Activated CD8-positive, alpha-beta memory T cell treated with anti-CD3 and anti-CD28 coated beads, Interleukin-2, amount 50 U/mL, for 24 hours (primary cell): ENCODE results near the gene ALG14.

Source experiments
- DNase-seq: peaks from one replicate; pipeline ENCODE4 v3.0.0-alpha.2; 2020; ENCODE audit errors: extremely low read depth

The ALG14 gene

GRCh38 chr1:94928293-94928939, 144.3 kb downstream of the ALG14 start:
- no peak for DNase-seq

DNA sequence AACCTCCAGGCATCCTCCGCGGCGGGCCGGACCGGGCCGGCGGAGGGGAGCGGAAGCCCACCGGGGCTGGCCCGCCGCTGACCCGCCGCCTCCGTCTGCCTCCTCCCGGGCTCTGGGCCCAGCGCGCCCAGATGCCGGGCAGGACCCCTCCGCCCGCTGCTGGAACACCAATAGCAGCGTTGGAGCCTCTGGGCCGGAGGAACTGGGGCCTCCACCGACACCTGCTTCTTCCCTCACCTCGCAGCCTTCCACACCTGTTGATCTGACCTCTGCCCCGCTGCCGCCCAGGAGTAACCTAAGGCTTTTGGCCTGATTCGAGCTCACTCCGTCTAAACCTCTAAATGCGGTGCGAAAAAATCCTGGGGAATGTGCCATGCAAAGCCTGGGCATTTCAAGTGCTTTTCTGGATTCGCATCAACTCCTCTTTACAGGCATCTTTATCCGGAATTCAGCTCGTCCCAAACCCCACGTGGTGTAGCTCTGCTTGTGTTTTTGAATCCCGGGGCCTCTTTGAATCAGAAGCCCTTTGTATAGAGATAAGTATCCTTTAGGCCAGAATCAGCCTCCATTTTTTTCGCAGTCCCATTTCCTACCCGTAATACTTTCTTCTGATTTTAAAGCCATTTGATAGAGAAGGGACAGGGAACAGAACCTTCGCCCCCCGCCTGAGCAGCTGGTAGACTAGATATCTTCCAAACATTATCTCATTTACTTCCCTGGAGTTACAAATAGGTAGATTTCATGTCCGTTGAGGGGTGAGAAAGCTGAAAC, 145.2 kb downstream of the ALG14 start:
- no peak for DNase-seq

DNA sequence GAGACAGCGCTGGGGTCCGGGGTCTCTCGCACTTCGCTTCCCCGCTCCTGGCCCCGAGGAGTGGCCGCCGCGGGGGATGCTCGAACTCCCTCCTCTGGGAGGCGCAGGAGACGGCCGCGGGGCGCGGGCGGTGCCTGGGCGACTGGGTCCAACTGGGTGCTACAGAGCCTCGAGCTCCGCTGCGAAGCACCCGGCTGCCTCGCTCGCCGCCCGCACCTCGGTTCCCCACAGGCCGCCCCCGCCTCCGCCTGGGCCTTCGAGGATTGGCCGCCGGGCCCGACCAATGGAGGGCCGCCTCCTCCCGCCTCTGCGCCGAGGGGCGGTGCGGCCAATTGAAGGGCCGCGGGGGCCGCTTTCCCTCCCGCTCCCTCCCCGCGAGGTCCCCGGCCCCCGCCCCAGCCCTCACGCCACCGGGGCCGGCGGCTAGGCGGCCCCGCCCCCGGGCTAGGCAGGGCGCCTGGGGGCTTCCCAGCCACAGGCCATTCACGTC, 145.8 kb downstream of the ALG14 start, which contains the start of gene CNN3:
TSS of gene CNN3 (minus strand) at position 196 of the 490 bp plus-strand sequence. CDS start 216 bp downstream, outside the sequence.
- DNase-seq: no peak

DNA sequence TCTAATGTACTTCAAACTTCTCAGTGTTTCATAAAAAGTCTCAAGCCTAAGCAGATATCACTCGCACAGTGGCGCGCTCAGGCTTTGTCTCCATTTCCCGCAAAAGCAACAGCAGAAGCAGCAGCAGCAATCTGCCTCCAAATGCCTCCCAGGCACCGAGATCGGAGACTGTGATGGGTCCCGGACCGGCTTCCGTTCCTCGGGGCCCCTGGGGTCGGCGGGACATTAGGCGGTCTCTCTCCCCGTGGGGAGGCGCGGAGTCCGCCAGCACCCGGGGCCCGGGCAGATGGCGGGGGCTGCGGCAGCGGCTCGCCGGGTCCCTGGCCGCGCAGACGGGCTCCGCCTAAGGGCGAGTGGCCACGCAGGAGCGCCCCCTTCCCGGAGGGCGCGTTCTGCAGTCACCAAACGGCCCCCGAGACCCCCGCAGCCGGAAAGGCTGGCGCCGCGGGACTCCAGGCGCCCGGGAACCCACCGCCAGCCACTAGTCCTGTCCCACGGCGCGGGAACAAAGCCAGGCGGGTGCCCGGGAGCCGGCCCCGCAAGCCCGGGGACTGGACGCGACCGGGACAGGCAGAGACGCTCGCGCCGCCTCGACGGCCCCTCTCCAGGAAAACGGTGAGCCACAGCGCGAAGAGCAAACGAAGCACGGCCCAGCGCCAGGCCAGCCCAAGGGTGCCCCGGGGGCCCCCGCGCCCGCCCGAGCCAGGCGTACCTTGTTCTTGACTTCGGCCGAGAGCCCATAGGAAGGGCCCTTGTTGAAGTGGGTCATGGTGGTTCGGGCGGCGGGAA, 146.4 kb downstream of the ALG14 start:
- no peak for DNase-seq

GRCh38 chr1:94925561-94926125, 147.1 kb downstream of the ALG14 start:
- no peak for DNase-seq

DNA sequence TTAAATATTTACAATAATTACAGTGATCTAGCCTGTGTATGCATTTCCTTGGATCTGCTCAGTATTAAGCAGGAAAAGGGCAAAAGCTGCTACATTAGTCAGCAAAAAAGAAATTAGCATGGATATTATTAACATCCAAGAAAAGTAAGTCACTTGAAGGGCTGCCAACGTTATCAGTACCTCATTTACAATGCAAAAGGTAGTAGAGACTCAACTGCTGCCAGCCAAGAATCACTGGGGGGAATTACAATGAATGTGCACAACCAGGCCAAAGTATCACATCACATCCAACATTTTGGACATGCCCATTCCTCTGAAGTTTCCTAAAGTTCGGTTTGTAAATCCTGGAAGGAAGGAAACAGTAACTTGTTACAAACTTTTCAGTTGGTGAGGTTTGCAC, 147.7 kb downstream of the ALG14 start:
- DNase-seq: no peak
